Measurements from ENCODE around the gene TFAP2C.

DNA sequence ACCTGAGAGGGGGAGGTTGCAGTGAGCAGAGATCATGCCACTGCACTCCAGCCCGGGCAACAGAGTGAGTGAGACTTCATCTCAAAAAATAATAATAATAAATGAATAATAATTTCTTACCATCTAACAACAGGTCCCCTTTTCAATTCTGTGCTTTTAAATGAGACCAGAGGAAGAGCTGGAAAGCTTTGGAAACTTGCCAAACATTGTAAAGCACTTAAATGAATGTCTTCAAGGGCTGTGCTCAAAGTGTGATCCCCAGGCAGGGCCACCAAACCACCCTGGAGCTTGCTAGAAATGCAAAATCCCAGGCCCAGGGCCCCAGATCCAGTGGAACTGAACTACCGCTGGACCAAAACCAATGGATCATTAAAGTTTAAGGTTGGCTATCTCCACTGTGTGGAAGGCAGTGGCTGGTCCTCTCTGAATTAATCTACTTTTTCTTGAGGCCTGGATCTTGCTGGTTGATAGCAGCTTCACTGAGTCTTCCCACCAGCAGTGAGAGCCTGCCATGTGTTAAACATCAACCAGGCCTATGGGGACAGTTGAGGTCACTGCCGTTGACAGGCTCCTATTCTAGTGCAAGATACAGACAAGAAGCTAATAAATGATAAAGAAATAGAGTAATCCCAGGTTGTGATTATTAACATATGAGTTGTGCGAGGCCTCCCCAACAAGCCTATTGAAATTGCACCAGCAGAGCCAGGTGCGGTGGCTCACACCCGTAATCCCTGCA lies 23.7 kb upstream of the TFAP2C start:
- TF ChIP-seq EZH2 (optimal IDR thresholded peaks at IDR 0.05; ENCODE audit: low read depth, low read length) (no peak), CTCF (IDR thresholded peaks at IDR 0.05; ENCODE audit: low read length) (no peak)

Measured in MM.1S (cell line).